ENCODE measurements around the gene SCAMP4. TPM values are rescaled to one million over a fixed set of nuclear protein-coding genes. Genes with fewer than 3 reads are reported as not detected.

Gene SCAMP4
- total RNA-seq, 1 donor from 2014 or later, result 32.1 TPM

DNA sequence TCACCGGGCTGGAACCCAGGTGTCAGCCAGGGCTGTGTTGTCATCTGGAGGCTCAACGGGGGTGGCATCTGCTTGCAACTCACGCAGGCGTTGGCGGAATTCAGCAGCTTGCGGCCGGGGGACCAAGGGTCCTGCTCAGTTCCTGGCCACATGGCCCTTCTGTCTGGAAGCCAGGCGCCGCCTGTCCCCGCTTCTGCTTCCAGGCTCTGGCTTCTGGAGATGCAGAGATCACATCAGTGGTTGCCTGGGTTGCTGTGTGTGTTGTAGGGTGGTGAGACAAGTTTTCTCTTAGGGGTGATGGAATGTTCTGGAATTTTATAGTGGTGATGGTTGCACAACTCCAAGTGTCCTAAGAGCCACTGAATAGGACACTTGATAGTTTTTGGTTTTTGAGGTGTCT lies 5.0 kb downstream of the SCAMP4 start:
- intact Hi-C loops (cut with micrococcal nuclease), result no loop called here

DNA sequence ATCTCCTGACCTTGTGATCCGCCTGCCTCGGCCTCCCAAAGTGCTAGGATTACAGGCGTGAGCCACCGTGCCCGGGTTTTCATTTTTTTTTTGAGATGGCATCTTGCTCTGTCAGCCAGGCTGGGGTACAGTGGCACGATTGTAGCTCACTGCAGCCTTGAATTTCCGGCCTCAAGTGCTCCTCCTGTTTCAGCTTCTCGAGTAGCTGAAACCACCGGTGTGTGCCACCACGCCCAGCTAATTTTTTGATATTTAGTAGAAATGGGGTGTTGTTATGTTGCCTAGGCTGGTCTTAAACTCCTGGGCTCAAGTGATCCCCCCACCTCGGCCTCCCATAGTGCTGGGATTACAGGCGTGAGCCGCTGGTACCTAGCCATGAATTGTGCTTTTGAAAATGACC lies 5.9 kb downstream of the SCAMP4 start:
- intact Hi-C loops (cut with micrococcal nuclease), result no loop called here

DNA sequence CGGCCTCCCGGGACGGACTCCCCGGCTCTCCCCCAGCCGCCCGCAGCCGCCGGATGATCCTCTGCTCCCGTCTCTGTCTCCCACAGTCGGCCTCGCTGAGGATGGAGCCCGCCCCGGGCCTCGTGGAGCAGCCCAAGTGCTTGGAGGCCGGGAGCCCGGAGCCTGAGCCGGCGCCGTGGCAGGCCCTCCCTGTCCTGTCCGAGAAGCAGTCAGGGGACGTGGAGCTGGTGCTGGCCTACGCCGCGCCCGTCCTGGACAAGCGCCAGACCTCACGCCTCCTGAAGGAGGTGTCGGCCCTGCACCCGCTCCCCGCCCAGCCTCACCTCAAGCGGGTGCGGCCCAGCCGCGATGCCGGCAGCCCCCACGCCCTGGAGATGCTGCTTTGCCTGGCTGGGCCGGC lies 6.8 kb downstream of the SCAMP4 start:
- intact Hi-C loops (cut with micrococcal nuclease), result no loop called here

DNA sequence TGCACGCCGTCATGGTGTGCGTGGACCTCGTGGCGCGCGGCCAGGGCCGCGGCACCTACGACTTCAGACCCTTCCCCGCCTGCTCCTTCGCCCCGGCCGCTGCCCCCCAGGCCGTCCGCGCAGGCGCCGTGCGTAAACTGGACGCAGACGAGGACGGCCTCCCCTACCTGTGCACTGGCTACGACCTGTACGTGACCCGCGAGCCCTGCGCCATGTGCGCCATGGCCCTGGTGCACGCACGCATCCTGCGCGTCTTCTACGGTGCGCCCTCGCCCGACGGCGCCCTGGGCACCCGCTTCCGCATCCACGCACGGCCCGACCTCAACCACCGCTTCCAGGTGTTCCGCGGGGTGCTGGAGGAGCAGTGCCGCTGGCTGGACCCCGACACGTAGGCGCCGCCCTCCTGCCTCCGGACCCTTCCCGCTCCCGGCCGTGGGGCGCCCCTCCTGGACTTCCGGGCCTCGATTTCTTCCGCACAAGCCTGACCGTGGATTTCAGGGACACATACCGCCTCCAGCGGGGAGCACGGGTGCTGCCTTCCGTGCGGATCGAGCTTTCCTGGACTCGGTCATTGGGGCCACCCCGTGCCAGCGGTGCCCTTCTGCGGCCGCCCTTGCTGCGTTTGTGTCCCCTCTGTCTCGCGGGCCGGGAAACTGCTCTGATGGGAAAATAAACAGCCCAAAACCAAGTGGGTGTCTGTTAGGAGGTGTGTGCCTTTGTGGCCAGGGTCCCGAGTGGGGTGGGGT lies 7.7 kb downstream of the SCAMP4 start:
- intact Hi-C loops (cut with micrococcal nuclease), result no loop called here

DNA sequence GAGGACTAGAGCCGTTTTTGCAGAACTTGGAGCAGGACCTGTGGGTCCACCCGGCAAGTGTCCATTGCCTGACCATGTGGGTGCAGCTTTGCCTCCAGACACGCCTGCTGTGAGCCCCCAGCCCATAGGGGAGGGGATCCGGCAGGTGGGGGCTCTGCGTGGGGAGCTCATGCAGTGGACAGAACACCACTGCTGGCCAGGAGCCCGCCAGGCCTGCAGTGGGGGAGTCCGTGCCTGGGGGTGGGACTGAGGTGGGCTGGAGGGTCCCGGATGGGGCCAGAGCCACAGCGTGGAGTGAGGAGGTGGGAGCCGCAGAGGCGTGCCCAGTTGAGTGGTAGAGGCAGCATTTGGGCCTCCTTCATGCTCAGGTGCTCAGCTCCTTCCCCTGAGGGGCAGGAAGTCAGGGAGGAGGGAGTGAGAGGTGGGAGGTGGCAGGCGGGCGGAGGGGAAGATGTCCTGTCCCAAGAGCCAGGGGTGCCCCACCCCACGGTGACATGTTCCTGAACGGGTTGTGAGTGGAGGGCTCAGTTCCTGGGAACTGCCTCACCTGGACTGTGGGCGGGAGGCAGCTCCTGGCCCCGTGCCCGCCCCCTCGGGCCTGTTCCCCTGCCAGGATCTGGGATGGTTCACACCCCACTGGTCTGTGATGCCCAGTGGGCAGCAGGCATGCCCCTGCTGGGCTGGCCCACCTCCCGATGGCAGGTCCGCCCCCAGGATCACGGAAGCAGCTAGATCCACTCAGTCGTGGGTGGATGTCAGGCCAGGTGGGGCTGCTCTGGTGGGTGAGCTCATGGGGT lies 8.8 kb downstream of the SCAMP4 start:
- intact Hi-C loops (cut with micrococcal nuclease), result no loop called here

DNA sequence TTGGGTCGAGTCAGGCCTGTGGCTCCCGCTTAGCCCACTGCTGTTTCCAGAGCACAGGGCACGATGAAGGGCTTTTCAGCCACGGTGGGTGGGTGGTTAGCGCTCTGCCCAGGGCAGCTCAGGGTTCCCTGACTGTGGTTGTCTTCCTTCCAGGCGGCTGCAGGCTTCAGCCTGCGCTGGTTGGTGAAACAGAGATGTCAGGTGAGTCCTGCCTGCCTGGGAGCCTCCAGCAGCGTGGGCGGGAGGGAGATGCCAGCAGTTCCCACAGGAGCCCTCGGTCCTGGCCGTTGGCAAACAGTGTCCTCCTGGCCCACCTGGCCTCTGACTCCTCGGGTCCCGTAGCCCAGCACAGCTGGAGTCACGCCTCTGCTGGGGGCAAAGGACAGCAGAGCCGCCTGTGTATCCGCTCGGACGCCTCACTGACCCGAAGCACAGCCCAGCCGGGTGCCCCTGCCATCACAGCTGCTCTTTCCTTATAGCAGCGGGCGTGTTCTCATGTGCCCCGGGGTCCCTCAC lies 9.7 kb downstream of the SCAMP4 start:
- intact Hi-C loops (cut with micrococcal nuclease), result no loop called here

DNA sequence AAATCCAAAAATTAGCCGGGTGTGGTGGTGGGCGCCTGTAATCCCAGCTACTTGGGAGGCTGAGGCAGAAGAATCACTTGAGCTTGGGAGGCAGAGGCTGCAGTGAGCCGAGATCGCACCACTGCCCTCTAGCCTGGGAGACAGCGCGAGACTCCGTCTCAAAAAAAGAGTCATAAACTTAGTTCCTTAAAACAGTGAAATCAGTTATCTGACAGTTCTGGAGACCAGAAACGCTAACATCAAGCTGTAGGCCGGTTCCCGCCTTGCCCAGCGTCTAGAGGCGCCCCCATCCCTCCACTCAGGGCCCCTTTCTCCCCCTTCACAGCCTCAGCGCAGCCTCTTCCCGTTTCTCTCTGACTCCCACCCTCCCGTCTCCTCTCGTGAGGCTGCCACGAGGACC lies 11.9 kb downstream of the SCAMP4 start:
- intact Hi-C loops (cut with micrococcal nuclease), result no loop called here

DNA sequence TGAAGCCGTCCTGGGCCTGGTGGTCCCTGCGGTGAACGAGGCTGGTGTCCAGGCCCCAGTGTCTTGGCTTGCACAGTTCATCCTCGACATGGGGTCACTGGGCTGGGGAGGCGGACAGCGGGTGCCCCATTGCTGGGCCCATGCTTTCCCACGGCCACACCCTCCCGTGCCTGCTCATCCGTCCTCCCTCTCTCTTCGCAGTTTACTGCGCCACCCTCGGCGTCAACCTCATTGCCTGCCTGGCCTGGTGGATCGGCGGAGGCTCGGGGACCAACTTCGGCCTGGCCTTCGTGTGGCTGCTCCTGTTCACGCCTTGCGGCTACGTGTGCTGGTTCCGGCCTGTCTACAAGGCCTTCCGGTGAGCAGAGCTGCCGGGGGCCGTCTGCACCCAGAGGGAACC lies 12.7 kb downstream of the SCAMP4 start:
- intact Hi-C loops (cut with micrococcal nuclease), result no loop called here

DNA sequence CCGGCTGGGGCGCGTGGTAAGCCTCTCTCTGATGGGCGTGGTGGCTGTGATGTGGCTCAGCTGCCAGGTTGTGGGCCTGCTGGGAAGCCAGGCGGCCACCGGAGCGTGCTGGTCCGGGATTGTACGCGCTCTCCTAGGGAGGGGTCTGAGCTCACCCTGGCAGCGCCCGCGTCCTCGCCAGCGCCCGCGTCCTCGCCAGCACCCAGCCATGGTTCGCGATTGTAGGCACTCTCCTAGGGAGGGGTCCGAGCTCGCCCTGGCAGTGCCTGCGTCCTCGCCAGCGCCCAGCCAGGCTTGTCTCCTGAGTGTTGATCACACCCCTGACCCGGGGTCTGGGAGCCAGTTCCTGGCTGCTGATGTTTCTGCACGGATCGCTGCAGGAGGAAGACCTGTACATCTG lies 13.8 kb downstream of the SCAMP4 start:
- intact Hi-C loops (cut with micrococcal nuclease), result no loop called here

DNA sequence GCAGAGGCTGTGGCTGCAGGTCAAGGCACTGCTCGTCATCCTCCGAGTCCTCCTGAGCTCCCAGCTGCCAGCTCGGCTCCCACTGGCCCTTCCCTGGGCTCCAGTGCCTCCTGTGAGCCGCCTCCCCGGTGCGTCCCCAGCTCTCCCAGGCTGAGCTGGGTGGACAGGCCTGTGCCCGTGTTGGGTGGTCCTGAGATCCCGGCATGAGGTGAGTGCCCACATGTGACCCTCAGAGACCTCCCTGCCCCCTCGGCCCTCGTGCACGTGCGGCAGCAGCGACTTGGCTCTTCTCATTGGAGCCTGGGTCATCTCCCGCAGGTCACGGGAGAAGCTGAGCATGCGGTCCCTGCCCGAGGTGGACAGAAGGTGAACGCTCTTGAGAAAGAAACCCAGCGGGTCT lies 15.4 kb downstream of the SCAMP4 start:
- intact Hi-C loops (cut with micrococcal nuclease), result no loop called here

DNA sequence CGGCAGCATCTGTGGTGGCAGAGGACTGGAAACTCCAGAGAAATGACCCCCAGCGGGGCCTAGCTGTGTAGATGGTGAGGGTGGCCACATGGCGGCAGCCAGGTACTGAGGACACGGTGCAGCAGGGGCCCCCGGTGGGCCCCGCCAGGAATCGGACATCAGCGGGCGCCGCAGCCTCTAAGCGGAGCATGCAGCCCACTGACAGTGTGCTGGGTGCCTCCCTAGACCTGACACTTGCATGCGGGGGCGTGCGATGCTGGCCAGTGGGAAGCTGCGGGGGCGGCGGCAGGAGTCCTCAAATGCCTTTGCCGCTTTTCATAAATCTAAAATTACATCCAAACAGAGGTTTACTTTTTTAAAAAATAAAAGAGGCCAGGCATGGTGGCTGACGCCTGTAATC lies 16.1 kb downstream of the SCAMP4 start:
- intact Hi-C loops (cut with micrococcal nuclease), result no loop called here

DNA sequence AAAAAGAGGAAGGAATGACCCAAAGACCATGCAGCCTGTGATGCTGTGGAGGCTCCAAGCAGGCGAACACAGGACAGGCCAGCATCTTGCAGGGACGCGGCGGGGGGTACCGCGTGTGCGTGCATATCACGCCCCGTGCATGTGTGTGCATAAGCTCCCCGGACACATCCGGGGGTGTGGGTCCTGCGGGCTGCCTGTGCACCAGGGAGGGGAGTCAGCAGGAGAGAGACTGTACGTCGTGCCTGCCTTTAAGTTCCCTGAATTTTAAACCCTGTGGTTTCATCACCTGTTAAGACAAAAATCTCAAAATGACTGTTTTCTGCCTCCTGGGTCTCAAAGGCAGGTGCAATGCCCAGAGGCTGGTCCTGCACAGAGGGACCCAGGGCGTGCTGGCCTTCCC lies 16.6 kb downstream of the SCAMP4 start:
- intact Hi-C loops (cut with micrococcal nuclease), result no loop called here

DNA sequence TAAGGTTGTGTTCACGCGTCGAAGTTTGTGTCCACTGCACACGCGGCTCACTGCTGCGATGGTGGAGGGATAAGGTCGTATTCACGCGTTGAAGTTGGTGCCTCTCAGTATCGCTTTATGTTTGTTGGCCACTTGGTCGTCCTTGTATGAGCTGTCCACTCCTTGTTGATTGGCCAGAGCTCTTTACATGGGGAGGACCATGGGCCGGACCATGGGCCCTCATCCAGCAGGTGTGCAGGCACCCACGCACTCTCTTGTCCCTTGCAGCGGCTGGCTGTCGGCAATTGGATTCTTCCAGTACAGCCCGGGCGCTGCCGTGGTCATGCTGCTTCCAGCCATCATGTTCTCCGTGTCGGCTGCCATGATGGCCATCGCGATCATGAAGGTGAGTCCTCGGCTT lies 17.6 kb downstream of the SCAMP4 start:
- intact Hi-C loops (cut with micrococcal nuclease), result no loop called here

DNA sequence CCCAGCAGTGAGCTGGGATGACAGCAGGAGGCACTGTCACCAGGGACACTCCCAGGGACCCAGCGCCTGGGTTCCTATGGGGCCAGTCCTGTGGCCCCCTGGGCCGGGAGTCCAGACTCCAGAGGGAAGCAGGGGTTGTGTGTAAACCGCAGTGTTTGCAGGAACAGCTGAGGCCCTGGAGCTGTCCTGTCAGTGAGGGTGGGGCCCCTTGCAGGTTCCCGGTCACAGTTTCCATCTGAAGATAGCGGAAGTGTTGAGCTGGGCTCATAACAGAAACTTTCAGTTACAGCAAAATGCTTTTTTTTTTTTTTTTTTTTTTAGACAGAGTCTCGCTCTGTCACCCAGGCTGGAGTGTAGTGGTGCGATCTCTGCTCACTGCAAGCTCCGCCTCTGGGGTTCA lies 18.1 kb downstream of the SCAMP4 start:
- intact Hi-C loops (cut with micrococcal nuclease), result no loop called here

DNA sequence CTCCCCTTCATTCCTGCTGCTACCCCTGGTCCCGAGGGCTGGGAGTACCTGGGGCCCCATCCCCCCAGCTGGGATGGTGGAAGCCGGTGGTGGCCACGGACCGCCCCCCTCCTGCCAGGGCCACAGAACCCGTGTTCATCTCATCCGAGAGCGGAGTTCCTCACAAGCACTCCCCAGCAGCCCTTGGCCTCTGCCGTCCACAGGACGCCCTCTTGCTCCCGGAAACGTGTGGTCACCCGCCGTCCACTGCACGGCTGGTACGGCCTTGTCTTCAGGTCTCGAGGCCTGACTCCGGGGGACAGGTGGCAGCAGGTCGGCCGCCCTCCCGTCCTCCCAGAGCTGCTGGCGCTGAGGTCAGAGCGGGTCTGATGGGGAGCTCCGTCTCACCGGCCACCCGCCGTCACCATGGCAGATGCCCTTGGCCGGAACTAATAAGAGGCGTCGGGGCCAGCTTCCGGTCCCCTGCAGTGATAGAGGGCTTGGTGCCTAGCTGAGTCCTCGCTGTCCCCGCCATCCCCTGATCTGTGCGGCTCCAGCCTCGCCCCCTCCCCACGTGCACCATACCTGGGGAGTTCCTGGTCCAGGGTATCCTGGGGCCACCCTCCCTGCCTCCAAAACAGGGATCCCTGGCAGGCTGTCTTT lies 19.2 kb downstream of the SCAMP4 start:
- intact Hi-C loops (cut with micrococcal nuclease), result no loop called here

DNA sequence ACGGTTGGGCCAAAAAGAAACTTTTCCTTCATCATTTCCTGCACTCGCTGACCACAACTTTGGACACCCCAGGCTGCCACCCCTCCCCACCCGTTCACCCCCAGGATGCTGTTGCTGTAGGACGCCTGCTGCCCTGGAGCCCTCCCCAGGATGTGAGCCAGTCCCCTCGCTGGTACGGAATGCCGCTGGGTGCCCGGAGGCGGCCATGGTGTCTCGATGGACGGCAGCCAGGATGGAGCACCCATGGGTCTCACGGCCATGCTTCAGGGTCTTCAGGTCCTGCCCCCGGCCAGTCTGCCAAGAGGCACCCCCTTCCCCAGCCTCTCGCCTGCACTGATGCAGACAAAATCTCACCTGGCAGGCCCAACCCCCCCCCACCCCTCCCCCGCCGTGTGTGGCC lies 20.3 kb downstream of the SCAMP4 start:
- intact Hi-C loops (cut with micrococcal nuclease), result no loop called here

DNA sequence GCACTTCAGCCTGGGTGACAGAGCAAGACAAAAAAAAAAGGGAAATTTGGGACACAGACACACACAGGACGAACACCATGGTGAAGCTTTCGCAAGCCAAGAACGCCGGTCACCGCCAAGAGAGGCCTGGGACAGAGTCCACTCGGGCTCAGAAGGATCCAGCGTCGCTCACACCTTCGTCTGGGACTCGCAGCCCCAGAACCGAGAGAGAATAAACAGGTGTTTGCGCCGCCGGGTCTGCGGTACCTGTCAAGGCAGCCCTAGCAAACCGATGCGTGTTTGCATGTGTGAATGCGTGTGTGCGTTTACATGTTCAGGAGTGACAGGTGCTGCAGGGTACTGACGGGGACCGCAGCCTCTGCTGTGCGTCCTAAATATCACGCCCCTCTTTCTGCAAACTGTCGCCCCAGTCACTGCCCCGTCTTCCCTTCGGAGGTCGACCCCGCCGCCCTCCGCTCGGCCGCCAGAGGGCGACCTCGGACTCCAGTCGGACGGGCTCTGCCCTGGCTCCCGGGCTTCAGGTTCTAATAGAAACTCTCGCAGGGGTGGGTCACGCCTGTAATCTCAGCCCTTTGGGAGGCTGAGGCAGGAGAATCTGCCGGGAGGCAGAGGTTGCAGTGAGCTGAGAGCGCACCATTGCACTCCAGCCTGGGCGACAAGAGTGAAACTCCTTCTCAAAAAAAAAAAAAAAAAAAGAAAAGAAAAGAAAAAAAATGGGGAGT lies 24.0 kb downstream of the SCAMP4 start:
- intact Hi-C loops (cut with micrococcal nuclease), result no loop called here

DNA sequence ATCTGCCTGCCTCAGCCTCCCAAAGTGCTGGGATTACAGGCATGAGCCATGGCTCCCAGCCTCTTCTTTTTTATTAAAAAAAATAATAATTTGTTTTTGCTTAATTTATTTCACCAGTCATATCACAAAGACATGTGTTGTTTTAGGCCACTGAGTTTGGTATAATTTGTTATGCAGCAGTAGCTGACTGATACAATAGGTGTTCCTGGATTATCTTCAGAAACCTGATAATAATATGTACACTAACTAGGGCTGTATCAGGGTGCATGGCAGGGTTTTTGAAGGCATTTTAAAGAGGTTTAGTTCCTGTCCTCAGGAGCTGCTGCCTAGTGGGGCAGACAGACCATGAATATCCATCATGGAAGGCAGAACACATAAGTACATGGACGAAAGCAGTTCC lies 26.2 kb downstream of the SCAMP4 start:
- intact Hi-C loops (cut with micrococcal nuclease), result no loop called here

DNA sequence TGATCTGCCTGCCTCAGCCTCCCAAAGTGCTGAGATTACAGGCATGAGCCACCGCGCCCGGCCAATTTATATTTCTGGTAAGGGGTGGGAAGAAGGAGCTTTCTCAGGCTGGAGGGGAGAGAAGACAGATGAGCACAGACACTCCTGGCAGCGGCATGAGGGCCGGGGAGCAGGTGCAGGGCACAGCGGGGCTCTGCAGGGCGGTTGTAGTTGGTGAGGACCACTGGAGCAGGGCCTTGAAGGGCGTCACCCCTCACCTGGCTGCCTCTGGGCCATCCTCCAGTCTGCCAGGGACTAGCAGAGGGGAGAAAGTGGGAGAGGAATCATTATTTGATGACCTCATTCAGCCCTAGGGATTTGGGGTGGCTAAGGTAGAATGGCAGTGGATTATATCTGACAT lies 27.2 kb downstream of the SCAMP4 start:
- intact Hi-C loops (cut with micrococcal nuclease), result no loop called here

DNA sequence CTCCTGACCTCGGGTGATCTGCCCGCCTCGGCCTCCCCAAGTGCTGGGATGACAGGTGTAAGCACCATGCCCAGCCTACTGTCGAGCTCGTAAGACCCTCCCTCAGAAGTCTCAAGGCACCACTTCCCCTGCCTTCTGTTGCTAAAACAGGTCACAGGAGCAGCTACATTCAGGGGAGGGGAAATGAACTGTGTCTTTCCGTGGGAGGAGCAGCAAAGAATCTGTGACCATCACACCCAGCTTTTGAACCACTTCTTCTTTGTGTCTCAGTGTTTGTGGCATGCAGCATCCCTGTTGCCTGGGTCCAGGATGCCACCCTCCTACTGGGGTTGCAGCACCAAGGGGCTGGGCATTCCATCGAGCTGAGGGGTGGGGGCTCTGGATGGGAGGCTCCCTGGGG lies 28.0 kb downstream of the SCAMP4 start:
- intact Hi-C loops (cut with micrococcal nuclease), result no loop called here

DNA sequence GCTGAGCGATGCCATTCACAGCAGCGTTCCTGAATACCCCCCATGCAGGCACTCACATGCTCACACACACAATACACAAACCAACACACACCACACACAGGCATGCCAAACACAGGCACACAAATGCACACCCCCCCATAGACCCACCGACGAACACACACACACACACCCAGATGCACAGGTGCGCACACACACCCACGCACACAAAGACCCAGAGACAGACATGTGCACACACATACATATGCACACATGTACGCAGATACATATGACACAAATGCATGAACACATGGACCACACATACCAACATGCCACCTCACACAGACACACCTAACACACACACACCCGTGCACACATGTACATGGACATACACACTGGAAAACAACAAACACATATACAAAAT lies 28.7 kb downstream of the SCAMP4 start:
- intact Hi-C loops (cut with micrococcal nuclease), result no loop called here

Data from T-helper 2 cell treated with Interferon-gamma antibody and Interleukin-4, amounts not matched to agents 100 ng/mL and 5 ng/mL, for 36 hours (primary cell).